ENCODE results near the gene EFHD2.

GRCh38 chr1:15362737-15363128 is 47.0 kb upstream of the EFHD2 start:
- TF ChIP-seq ZFP30 (CRISPR knock-in tag; IDR thresholded peaks at IDR 0.05) (no peak), CREB5 (CRISPR knock-in tag; IDR thresholded peaks at IDR 0.05; ENCODE audit: low read depth) (no peak)

All from SK-N-SH treated with all-trans-retinoic acid at 6 μM for 48 hours (cell line).